ENCODE measurements around the gene MLN. TPM values are rescaled to one million over a fixed set of nuclear protein-coding genes. Genes with fewer than 3 reads are reported as not detected.
"Not testable (repeated sequence)": the region's sequence is repeated elsewhere in the genome, so short reads cannot be mapped to it uniquely, and the experiment has no call there.

The MLN gene
- total and polyA plus RNA-seq, 5 experiments from 2014 or later, result not detected

- Mint-ChIP-seq H3K4me1 (peaks cover 8 to 13% (median 10%) of the 10 kb centered on the region in 4 donors), H3K36me3 (no peaks in the 10 kb centered on the region), H3K9me3 (peaks cover 0 to 7% (median 0%) of the 10 kb centered on the region in 9 donors), H3K27me3 (peaks cover 0 to 7% (median 0%) of the 10 kb centered on the region in 5 donors), H3K4me3 (no peak overlapping the region), H3K27ac (no peak overlapping the region)
- ATAC-seq (no peak), DNase-seq (no peak)
- POLR2A ChIA-PET, result no interaction called here
Measured at GRCh38 chr6:33841868-33842267, 38.1 kb upstream of the MLN start.

GRCh38 chr6:33841070-33841469 is 37.3 kb upstream of the MLN start:
- H3K27me3 Mint-ChIP-seq, result peaks cover 0 to 7% (median 0%) of the 10 kb centered on the region in 5 donors
- POLR2A ChIA-PET, result no interaction called here
- H3K4me3 Mint-ChIP-seq, result no peak overlapping the region
- DNase-seq, result no peak
- H3K36me3 Mint-ChIP-seq, result no peaks in the 10 kb centered on the region
- no peak overlapping the region for H3K27ac Mint-ChIP-seq
- ATAC-seq, result no peak
- peaks cover 8 to 13% (median 10%) of the 10 kb centered on the region in 4 donors for H3K4me1 Mint-ChIP-seq
- peaks cover 0 to 10% (median 0%) of the 10 kb centered on the region in 9 donors for H3K9me3 Mint-ChIP-seq

GRCh38 chr6:33840048-33840926 is 36.5 kb upstream of the MLN start:
- peaks cover 0 to 10% (median 0%) of the 10 kb centered on the region in 9 donors for H3K9me3 Mint-ChIP-seq
- peak overlapping the region in 1 of 10 donors; percentile 20 for H3K27ac Mint-ChIP-seq
- ATAC-seq, result peak in 1 of 2 donors; percentile 28
- H3K27me3 Mint-ChIP-seq, result peaks cover 0 to 7% (median 0%) of the 10 kb centered on the region in 5 donors
- no peak overlapping the region for H3K4me3 Mint-ChIP-seq
- POLR2A ChIA-PET, result no interaction called here
- H3K36me3 Mint-ChIP-seq, result no peaks in the 10 kb centered on the region
- DNase-seq, result no peak
- H3K4me1 Mint-ChIP-seq, result peaks cover 8 to 13% (median 10%) of the 10 kb centered on the region in 4 donors

GRCh38 chr6:33839399-33840047 is 35.7 kb upstream of the MLN start:
- Mint-ChIP-seq H3K4me3 (no peak overlapping the region), H3K4me1 (peaks cover 8 to 13% (median 10%) of the 10 kb centered on the region in 4 donors), H3K9me3 (peaks cover 0 to 10% (median 0%) of the 10 kb centered on the region in 9 donors), H3K27me3 (peaks cover 0 to 7% (median 0%) of the 10 kb centered on the region in 5 donors), H3K27ac (peak overlapping the region in 1 of 10 donors; percentile 20), H3K36me3 (no peaks in the 10 kb centered on the region)
- POLR2A ChIA-PET, result interaction anchor here (0.5 kb wide), 1 partner anchor 340 kb away, joined by 3 read pairs; no protein-coding TSS in a partner anchor
- ATAC-seq (no peak), DNase-seq (no peak)

- H3K36me3 Mint-ChIP-seq, result no peaks in the 10 kb centered on the region
- peaks cover 0 to 7% (median 0%) of the 10 kb centered on the region in 5 donors for H3K27me3 Mint-ChIP-seq
- ATAC-seq (no peak), DNase-seq (no peak)
- peaks cover 8 to 13% (median 10%) of the 10 kb centered on the region in 4 donors for H3K4me1 Mint-ChIP-seq
- no peak overlapping the region for H3K27ac Mint-ChIP-seq
- no peak overlapping the region for H3K4me3 Mint-ChIP-seq
- POLR2A ChIA-PET, result interaction anchor here (0.5 kb wide), 1 partner anchor 340 kb away, joined by 3 read pairs; no protein-coding TSS in a partner anchor
- peaks cover 0 to 10% (median 0%) of the 10 kb centered on the region in 9 donors for H3K9me3 Mint-ChIP-seq
Measured at GRCh38 chr6:33838983-33839382, 35.2 kb upstream of the MLN start.

- Mint-ChIP-seq H3K4me1 (peaks cover 8 to 13% (median 10%) of the 10 kb centered on the region in 4 donors), H3K36me3 (no peaks in the 10 kb centered on the region), H3K27me3 (peaks cover 0 to 7% (median 3%) of the 10 kb centered on the region in 5 donors), H3K4me3 (no peak overlapping the region), H3K9me3 (peaks cover 0 to 10% (median 0%) of the 10 kb centered on the region in 9 donors), H3K27ac (peak overlapping the region in 1 of 10 donors; percentile 38)
- no peak for ATAC-seq
- POLR2A ChIA-PET, result no interaction called here
- DNase-seq, result no peak
Measured at GRCh38 chr6:33837971-33838665, 34.3 kb upstream of the MLN start.

- Mint-ChIP-seq H3K9me3 (peaks cover 0 to 10% (median 0%) of the 10 kb centered on the region in 9 donors), H3K4me3 (no peak overlapping the region), H3K27me3 (peaks cover 0 to 7% (median 3%) of the 10 kb centered on the region in 5 donors), H3K4me1 (peaks cover 8 to 13% (median 10%) of the 10 kb centered on the region in 4 donors), H3K36me3 (no peaks in the 10 kb centered on the region), H3K27ac (no peak overlapping the region)
- POLR2A ChIA-PET, result no interaction called here
- ATAC-seq, result no peak
- DNase-seq, result no peak
Measured at GRCh38 chr6:33836806-33837469, 33.1 kb upstream of the MLN start.

GRCh38 chr6:33834401-33835392 is 30.9 kb upstream of the MLN start:
- peak in 1 of 10 donors; percentile 26 for DNase-seq
- Mint-ChIP-seq H3K27me3 (peaks cover 0 to 26% (median 6%) of the 10 kb centered on the region in 5 donors), H3K27ac (no peak overlapping the region), H3K9me3 (peaks cover 0 to 10% (median 0%) of the 10 kb centered on the region in 9 donors), H3K4me1 (peaks cover 2 to 4% (median 2%) of the 10 kb centered on the region in 4 donors), H3K36me3 (no peaks in the 10 kb centered on the region), H3K4me3 (no peak overlapping the region)
- no peak for ATAC-seq
- POLR2A ChIA-PET, result no interaction called here

- Mint-ChIP-seq H3K9me3 (peaks cover 0 to 10% (median 0%) of the 10 kb centered on the region in 9 donors), H3K27me3 (peaks cover 0 to 26% (median 6%) of the 10 kb centered on the region in 5 donors), H3K4me1 (peaks cover 0 to 1% (median 0%) of the 10 kb centered on the region in 4 donors), H3K27ac (no peak overlapping the region), H3K4me3 (no peak overlapping the region), H3K36me3 (no peaks in the 10 kb centered on the region)
- ATAC-seq, result no peak
- no peak for DNase-seq
- POLR2A ChIA-PET, result no interaction called here
Measured at GRCh38 chr6:33833599-33833998, 29.8 kb upstream of the MLN start.

- H3K9me3 Mint-ChIP-seq, ATAC-seq, H3K4me3 Mint-ChIP-seq, H3K4me1 Mint-ChIP-seq, H3K27ac Mint-ChIP-seq, POLR2A ChIA-PET, DNase-seq, H3K36me3 Mint-ChIP-seq: not testable (repeated sequence)
- peaks cover 0 to 26% (median 6%) of the 10 kb centered on the region in 5 donors for H3K27me3 Mint-ChIP-seq
Measured at GRCh38 chr6:33832831-33833230, 29.0 kb upstream of the MLN start.

GRCh38 chr6:33831725-33832124 is 27.9 kb upstream of the MLN start:
- H3K4me1 Mint-ChIP-seq, ATAC-seq, POLR2A ChIA-PET, H3K36me3 Mint-ChIP-seq, H3K9me3 Mint-ChIP-seq, H3K27ac Mint-ChIP-seq, H3K4me3 Mint-ChIP-seq: not testable (repeated sequence)
- H3K27me3 Mint-ChIP-seq, result peaks cover 0 to 19% (median 6%) of the 10 kb centered on the region in 5 donors
- peak in 1 of 10 donors; percentile 23 for DNase-seq

Data from naive thymus-derived CD8-positive, alpha-beta T cell (primary cell).